HG02870 (cell line): ENCODE data around the gene SLC37A1.

Source experiments
- ATAC-seq: cut with Tn5 transposase; IDR thresholded peaks from one replicate; pipeline ENCODE4 v1.9.1; 2021; ENCODE audit warnings: mild to moderate bottlenecking, moderate library complexity; ENCODE audit not compliant: unreplicated experiment

The SLC37A1 gene

DNA sequence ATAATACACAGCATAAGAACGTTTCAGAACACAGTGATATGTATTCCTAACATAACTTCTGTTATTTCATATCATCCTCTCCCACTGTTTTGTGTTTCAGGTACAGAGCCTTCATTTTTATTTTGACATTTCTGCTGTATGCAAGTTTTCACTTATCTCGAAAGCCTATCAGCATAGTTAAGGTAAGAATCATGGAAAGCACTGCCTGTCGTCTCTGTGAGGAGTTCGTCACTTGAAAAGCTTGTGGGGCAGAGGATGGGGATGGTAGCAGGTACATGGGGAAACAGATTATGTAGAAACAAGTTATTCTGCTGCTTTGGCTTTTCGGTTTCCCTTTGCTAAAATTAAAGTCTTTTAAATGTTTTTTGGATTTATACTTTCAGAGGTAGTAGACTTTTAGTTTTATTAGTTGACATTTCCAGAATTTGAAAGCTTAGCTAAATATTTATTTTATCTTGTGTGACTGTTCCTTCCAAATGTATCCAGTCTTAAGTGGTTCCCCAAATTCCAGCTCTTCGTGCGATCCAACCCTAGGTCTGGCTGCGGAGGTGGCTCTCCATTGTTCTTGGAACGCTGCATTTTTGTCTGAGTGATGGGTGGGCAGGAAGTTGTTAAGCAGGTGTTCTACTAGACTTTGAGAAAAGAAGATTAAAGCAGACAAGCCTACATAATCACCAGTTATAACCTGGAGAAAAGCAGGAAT is 12.2 kb downstream of the SLC37A1 start:
- ATAC-seq: no peak

DNA sequence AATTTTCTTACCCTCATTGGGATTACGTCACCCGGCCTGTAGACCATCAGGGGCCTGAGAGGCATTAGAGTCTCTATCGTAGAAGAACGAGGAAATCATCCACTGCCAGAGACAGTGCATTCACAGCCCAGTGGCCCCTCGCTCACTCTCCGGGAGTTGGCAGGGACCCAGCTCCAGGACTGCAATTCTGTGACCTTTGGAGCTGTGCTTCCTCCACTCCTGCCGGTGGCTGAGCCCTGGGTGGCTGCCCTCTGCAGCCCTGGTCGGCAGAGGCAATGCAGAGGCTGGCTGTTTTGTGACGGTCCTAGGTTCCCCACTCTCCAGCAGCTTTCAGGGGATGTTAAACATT is 12.7 kb downstream of the SLC37A1 start:
- ATAC-seq: no peak

DNA sequence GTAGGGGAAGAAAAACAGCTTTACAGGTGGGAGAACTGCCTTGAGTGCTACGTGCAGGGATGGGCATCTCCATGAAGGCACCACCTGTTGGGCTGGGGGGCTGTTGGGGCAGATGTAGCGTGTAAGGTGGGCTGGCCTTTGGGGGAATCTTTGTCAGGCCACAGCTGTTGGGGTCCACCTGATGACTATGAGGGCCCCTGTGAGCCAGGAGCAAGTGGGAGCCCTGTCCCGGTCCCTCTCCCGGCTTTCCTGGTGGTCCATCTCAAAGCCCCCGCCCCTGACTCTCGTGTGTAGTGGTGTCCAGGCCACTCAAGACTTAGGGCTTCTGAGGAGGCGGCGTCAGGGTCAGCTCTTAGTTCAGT is 13.5 kb downstream of the SLC37A1 start:
- no peak for ATAC-seq

DNA sequence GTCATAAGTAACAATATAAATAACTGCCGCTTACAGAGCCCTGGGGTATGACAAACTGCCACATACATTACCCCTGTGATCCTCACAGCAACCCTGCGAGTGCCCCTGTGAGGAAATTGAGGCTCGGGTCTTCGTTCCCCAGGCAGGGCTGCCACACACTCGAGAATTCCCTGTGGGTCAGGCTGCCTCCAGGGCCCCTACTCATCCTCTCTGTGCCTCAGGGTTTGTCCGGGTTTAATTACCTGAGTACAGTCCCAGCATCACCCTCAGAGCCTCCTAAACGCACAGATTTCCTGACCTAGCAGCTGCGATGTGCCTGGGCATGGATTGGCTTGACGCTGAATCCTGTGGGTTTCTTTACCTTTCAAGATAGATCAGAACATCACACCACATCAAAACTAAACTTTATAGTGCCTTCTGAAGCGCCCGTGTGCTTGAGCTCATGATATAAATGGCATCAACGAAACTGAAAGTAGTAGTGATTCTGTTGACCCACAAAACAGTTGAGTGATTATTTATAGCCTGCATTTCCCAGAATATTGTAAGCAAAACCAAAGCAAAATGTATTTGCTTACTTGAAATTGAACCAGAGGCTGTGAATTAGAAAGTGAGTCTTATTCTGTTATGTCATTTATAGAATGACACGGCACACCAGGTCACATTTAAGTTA is 14.0 kb downstream of the SLC37A1 start:
- ATAC-seq: no peak

DNA sequence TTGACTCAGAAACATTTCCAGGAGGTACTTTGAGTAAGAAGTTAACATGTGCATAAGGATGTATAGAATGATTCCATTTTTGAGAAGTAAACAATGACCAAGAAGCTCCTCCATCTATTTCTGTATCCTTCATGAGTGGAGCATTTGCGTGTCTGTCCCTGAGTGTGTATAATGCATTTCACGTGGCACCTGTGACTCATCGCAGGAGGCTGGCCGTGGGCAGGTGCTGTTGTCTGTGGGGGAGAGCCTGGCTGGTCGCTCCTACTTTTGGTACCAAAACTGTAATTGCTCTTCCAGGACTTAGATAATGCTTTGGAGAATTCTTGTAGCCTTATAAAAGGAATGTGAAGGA is 16.5 kb downstream of the SLC37A1 start:
- no peak for ATAC-seq

DNA sequence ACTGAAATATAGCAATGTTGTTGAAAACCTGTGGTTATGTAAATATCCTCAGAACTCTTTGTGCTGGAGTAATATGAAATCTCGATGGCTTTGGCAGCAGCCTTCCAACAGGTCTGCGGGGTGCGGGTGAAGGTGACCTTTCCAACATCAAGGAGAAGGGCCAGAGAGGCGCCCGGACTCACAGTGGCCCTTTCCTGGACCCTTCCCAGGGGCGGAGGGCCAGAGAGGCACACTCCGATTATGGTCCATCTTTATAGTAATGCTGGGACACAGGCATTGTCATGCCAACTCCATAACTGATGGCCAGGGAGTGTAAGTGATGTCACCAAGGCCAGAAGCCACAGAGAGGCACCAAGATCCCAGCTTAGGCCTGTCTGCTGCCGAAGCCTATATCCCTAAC is 18.1 kb downstream of the SLC37A1 start:
- no peak for ATAC-seq

DNA sequence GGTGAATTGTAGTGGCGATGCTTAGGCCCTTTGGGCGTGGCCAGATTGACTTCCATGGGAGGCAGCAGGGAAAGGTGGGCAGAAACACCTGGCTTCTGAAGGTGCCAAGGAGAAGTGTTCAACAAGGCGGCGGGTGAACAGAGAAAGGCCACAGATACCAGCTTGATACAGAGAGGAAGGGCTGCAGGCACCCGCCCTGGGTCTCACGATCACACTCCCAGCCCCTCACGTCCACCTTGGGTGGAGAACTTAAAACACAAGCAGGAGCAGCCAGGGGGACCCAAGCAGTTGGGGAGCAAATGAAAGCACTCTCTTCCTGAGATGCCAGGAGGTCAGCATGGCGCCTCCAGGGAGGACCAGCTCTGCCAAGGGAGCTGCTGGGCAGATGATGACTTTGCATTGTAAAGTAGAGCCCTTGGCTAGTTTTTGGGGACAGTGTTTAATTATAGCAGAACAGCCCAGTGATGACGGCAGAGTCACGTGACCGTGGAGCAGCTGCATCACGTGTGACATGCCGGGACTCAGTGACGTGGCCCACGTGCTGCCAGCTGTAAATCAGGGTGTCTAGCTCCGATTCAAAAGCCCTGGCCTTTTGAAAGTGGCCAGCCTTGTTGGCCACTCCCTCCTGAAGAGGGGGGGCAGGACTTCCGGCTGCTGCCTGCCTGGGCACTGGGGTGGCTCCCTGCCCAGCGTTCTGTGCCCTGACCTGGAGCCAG is 19.0 kb downstream of the SLC37A1 start:
- no peak for ATAC-seq

DNA sequence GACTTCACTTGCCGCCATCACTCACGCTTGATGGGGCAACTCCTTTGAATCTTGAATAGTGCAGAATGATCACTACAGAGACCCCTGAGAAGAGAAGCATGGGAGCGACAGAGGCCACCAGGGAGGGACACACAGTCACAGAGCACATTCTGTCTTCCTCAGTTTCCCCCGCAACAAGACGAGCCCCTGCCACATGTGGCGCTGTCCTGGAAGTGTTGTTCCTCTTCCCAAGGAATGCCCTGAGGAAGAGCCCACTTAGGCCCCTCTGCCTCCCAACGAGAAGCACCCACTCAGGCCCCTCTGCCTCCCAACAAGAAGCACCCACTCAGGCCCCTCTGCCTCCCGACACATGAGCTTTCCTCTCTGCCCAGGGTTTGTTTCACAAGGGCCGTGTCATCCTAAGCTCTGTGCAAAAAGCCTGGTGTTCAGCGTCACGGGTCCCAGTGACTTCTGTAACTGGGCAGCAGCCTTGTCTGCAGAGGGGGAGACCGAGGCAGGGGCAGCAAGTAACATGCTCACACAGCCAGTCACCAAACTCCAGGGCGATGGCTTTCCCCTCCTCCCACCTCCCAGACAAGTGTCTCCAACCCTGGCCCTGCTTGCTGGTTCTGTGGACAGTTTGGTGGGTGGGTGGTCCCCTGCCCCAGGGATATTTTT is 19.8 kb downstream of the SLC37A1 start:
- ATAC-seq: no peak

DNA sequence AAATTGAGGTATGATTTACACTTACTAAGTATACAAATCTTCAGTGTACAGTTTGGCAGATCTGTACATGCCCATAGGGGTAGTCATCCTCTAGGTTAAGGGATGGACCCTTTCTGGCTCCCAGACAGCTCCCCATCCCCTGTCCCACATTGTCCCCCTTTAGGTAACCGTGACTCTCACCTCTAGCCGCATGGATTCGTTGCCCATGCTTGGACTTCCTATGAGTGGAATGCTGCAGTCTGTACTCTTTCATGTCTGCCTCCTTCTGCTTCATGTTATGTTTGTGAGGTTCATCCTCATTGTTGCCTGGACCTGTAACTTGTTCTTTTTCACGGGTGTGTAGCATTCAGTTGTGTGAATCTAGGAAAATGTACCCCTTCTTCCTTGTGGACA is 20.3 kb downstream of the SLC37A1 start:
- no peak for ATAC-seq

DNA sequence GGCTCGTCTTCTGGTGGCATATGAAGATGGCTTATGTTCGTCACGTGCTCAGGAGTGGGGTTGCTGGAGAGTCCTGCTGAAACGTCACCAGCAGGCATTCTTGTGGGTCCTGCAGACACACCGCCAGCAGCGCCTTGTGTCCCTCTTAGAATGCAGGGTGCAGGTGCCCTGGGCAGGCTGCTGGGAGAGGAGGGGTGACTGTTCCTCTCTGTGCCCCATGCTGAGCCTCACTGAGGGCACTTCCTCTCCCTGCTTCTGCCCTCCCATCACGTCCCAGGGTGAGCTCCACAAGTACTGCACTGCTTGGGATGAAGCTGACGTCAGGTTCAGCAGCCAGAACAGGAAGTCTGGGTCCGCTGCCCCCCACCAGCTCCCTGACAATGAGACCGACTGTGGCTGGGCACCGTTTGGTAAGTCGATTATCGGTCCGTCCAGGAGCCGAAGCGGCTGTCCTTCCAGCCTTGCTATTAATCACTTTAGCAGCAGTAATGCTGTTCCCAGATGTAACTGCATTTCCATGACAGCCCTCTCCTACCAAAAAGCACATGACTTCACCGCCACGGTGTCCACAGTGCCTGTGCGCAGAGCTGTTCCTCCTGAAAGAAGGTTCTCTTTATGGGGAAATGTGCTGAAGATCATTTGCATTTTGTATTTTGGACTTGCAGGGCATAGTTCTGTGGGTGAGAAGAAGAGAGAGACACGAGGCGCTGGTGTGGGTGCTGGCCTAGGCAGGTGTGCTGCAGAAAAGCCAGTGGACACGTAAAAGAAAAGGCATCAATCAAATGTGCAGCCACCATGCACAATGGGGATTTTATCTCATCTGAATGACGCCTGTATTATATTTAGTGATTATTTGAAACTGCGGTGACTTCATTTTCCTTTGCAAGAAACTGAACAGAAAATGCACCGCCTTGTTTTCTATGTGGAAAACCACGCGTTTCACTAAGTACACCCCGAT is 21.0 kb downstream of the SLC37A1 start:
- no peak for ATAC-seq

DNA sequence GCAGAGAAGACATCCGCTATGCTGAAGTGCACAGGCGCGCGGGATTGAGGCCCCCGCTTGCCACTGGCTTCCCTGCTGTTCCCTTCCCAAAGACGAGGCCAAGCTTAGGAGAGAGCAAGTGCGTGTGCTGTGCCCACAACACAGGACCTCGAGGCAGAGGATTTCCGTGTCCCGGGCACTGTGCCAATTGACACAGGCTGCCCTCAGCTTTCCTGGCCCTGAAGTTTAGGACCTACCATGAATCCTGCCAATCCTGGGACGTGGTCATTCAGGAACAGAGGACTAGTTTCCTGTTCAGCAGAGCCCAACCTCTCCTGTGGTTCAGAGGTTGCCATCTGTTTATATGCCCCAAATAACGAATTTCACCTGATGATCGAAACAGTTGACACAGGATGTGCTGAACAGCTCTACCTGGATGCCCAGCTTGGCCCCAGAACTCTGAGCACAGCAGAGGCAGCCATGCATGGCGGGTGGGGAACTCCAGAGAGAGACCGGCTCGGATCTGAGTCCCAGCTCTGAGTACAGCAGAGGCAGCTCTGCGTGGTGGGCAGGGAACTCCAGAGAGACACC is 22.0 kb downstream of the SLC37A1 start:
- ATAC-seq: no peak

DNA sequence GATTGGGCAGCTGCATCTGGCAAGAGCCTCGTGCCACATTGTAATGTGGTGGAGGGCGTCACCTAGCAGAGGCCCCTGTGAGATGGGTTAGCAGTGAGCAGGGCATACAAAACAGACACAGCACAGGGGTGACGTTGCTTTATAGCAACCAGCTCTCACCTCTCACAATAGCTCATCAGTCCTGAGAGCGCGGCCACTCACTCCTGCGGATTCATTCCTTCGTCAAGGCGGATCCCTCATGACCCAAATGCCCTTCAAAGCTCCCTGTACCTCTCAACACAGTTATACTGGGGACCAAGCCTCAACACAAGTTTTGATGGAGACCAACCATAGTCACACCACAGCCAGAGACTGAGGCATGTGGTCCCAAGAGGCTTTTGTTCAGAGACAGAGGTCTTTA is 22.9 kb downstream of the SLC37A1 start:
- no peak for ATAC-seq

DNA sequence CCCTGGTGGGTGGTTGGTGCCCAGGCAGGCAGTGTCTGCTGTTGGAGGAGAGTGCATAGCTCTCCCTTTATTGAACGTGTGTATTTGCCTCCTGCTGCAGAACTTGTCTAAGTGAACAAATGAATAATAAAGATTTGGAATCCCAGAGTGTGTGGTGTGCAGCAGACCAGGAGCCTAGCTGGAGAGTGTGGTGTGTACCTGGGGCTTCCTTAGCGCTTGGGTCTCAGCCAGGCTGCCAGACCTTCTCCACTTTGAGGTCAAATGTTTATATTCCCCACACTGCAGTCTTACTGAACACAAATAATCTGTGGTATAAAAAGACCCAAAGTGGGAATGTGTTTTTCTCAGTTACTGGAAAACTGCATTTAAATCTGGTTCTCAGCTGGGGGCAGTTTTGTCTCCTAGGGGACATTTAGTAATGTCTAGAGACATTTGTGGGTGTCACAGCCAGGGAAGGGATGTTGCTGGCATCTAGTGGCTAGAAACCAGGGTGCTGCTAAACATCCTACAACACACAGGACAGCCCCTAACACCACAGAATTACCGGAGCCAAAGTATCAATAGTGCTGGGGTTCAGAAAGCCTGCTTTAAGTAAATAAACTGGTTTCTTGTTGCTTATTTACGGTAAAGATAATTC is 23.6 kb downstream of the SLC37A1 start:
- no peak for ATAC-seq

DNA sequence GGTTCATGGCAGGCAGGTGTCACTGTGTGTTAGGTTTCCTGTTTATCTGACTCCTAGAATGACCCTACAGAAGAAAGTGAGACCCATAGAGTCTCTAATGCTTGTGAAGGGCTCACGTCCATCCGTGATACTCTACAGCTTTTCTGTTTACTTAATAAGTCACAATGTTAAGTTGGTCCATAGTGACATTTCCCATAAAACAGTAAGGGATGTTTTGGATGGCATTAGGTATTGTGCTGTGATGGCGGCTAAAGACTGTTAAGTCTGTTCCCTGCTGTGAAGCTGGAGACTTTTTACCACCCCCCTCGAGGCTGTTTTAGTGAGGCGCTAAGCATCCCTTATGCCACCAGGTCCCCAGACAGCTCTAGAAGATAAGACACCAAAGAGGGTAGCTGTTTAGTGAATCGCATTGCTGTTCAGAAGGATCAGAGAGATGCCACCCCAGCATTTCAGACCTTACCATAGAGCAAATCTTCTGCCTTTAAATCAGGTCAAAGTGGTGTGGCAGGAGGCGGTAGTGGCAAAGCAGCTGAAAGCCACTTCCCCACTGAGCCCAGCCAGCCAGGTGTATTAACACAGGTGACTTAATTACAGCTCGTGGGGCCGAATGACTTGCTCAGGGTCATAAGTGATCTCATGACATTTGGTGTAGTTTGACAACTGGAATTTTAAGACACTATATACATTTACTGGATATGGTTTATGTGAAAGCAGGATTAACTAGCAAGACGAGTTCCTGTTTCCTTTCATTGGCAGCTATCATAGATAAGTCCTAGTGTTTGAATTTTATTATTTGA is 25.0 kb downstream of the SLC37A1 start:
- no peak for ATAC-seq

DNA sequence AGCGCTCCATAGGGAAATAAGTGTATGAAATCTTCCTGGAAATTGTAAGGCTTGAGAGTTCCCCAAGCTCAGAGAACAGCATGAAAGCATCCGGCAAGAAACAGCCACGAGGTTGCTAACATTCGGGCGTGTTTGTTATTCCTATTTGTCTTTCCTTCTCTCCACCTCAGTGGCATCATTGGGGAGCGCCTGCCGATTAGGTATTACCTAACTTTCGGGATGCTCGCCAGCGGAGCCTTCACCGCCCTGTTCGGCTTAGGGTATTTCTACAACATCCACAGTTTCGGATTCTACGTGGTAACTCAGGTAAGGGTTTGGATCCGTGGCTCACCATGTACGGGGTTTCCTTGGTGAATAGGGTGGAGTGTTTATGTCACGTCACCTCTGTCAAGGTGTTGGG is 25.7 kb downstream of the SLC37A1 start:
- ATAC-seq: no peak

DNA sequence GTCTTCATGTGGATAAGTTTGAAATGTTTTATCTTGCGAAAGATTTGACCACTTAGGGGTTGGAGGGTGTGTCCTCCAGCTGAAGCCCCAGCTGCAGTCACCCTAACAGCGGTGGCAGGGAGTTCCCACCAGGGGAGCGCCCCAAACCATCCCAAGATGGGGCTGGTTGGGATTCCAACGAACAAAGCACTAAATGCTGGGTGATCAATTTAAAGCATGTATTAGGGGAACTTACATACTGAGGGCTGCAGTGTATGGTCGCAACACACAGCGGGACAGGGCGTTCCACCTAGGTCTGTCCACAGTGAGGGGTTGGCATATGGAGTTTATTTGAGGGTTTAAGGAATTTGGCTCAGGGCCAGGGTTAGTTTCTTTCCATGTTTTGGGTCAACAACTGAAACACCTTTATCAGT is 26.3 kb downstream of the SLC37A1 start:
- no peak for ATAC-seq

DNA sequence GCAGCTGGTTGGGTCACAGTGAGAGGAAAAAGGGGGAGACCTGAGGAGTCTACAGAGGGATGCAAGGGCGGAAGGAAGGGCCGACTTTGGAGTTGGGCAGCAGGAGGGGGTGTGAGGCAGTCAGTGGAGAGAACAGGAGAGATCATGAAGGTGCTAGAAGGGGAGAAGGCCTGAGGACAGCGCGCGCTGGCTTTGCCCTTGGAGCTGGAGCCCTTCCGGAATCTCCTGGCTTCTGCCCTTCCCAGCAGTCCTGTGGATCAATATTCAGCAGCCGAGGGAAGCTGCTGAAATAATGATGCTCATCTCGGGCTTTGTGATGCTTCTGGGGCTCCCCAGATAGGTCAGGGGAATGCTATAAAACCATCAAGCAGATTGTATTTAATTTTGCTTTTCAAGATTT is 26.7 kb downstream of the SLC37A1 start:
- no peak for ATAC-seq

DNA sequence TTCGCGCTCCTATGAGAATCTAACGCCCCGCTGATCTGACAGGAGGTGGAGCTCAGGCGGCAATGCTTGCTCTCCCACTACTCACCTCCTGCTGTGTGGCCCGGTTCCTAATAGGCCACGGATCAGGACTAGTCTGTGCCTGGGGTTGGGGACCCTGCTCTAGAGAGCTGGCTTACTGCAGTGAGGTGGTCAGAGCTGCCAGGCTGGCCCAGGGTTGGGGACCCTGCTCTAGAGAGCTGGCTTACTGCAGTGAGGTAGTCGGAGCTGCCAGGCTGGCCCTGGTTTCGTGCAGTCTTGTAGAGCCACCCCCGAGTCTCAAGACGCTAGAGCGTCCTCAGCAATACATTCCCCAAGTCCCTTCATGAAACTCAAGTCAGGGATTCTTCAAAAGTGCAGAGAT is 27.5 kb downstream of the SLC37A1 start:
- no peak for ATAC-seq

DNA sequence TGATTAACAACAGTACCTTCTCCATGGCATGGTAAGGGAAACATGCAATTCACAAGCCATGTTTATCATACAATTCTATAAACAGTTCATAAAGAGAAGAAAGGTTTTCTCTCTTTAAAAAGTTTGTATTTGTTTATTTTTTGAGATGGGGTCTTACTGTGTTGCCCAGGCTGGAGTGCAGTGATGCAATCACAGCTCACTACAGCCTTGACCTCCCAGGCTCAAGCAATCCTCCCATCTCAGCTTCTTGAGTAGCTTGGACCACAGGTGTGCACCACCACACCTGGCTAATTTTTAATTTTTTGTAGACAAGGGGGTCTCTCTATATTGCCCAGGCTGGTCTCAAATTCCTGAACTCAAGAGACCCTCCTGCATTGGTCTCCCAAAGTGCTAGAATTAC is 28.0 kb downstream of the SLC37A1 start:
- ATAC-seq: no peak
